NCI-H748 (cell line): ENCODE data around the gene CDK11A.
A peak's percentile ranks its signal among the peaks of the same experiment; 100 is the strongest.
"Not testable (repeated sequence)": the region's sequence is repeated elsewhere in the genome, so short reads cannot be mapped to it uniquely, and the experiment has no call there.

Source experiments
- DNase-seq: peaks from one replicate; lab custom pipeline; 2025; ENCODE audit not compliant: unreplicated experiment; lab: John Stamatoyannopoulos, UW

The CDK11A gene

GRCh38 chr1:1754051-1754815 is 30.1 kb upstream of the CDK11A start:
- no peak for DNase-seq

GRCh38 chr1:1753607-1754005 is 29.4 kb upstream of the CDK11A start:
- DNase-seq, result no peak

DNA sequence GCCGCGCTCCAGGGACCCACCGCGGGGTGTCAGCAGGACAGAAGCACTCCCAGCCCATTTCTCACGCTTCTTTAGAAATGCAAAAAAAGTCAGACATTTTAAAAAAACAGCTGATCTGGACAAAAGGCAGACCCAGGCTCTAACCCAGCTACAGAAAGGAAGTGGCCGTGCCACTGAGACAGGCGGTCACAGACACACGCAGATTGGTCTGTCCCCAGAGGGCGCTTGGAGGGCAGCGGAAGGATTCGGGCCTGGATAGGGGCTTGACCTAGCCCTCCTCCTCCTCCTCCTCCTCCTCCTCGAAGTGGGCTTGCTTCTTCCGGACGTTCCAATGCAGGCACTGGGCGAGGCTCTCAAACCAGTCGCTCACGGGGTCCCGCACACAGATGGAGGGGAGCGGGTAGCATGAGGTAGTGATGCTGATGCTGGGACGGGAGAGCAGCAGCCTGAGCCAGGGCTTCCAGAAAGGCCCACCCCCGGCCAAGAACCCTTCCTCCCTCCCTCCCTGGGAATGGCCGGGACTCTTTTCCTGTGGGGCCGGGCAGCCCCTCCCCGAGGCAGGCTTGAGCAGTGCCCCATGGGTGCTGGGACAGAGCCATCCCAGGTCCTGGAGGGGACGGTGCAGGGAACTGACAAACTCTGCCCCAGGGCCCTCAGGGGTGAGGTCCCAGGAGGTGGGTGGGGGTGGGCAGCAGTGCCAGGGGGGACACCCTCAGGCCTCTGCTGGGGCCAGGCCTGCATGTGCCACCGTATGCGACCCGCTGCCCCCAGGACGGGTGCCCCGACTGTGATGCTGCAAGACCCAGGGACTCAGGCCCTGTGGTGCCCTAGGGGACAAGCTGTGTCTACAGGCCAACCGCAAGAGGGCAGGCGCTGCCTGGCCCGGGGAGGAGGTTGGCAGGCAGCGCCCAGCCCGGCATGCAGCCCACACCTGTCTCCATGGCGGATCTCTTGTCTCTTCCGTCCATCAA is 28.8 kb upstream of the CDK11A start:
- DNase-seq, result no peak

- DNase-seq, result no peak
Observed at GRCh38 chr1:1752190-1752589, 28.0 kb upstream of the CDK11A start.

DNA sequence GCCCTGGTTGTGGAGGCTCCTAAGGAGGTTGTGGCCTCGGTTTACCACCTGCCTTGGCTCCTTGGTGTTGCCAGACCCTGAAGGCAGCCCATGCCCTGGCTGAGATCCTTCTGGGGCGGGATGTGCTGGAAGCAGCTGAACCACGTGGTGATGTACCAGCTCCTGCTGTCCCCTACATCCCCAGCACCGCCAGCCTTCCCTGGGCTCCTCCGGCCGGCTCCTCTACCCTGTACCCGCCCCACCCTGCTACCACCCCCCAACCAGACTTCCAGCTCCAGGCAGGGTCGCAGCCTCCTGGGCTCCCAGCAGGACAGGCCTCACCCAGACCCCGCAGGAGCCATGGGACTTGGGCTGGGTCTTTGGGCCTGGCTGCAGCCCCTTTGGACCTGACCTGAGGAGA is 25.8 kb upstream of the CDK11A start:
- not testable (repeated sequence) for DNase-seq

DNA sequence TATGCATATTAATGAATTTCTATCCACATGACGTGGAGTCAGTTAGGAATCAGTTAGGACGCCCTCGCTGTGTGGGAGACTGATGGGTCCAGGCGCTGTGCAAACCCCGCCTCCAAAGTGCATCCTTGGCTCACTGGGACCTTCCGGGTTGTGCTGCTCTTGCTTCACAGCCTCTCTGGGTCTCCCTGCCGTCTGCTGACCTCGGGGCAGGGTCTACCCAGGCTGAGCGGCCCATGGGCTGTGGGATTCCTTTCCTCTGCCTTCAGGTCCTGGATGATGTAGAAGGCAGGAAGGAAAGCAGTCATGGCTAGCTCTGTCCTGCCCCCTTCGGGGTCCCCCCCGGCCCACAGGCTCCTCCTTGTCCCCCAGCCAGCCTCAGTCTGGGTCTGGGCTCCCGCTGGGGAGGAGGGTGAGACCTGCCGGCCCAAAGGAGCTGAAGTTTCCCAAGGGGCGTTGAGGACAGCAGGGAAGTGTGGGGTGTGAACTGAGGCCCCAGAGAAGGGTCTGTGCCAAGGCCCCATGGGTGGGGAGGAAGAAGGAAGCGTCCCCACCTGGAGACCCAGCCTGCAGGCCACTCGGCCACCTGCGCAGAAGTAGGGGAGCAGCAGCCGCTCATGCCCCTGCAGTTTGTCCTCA is 24.6 kb upstream of the CDK11A start:
- no peak for DNase-seq

DNA sequence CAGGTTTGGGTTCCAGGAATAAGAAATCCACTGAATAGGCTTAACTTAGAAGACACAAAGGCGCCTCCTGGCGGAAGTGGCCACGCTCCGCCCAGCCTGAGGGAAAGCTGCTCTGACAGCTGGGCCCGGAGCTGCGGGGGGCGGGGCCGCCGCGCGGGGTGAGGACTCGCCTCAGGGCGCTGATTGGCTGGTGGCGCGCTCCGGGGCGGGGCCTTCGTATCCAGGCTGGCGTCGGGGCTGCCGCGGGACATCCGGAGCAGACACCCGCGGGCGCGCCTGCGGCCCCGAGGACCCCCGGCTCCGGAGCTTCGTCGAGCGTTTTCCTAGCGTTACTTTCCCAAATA is 22.4 kb upstream of the CDK11A start:
- not testable (repeated sequence) for DNase-seq

DNA sequence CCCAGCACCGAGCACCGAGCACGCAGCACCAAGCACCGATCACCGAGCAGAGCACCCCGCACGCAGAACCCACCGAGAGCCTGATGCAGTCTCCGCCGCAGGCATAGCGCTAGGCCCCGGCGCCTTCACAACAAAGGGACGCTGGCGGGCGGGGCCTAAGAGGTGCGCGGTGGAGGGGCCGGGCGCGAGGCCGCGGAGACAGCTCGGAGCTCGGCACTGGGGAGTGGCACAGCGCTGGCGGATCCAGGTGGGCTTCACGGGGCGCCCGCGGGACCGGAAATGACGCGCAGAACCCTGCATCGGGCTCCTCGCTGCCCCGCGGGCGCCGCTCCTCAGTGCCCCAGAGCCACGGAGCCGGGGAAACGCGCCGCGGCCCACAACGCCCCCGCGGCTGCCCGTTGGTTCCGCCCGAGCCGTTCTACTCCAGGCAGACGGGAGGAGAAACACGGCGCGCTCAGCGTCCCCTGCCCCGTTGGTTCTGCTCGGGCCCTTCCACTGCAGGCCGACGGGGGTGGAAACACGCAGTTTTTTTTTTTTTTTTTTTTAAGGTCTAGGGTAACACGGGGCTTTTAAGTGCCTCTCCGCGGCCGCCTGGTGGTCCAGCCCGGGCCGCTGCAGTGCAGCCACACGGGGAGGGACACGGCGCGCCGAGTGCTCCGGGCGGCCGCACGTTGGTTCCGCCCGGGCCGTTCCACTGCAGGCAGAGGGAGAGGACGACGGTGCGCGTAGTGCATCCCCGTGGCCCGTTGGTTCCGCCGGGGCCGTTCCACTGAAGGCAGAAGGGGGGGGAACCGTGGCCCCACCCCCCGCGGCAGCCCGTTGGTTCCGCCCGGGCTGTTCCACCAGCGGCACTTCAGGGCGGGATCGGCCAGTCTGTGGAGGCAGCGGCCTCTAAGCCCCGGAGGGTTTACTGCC is 21.8 kb upstream of the CDK11A start:
- peak; percentile 2 for DNase-seq

DNA sequence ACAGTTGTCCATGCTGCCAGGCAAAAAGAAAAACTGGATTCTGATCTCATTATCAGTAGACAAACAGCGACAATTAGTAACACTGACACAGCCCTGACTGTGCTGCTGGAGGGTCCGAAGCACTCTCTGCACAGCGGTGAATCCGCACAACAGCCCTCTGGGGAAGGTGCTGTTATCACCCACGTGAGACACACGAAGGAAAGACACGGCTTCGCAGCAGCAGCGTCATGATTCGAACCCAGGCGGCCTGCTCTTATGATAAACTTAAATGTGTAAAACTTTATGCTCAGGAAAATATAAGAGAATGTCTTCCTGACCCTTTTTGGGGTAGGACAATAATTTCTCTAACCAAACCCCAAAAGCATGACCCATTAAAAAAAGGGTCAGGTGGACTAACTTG is 18.4 kb upstream of the CDK11A start:
- not testable (repeated sequence) for DNase-seq

- not testable (repeated sequence) for DNase-seq
Observed at GRCh38 chr1:1741013-1741412, 16.9 kb upstream of the CDK11A start.

DNA sequence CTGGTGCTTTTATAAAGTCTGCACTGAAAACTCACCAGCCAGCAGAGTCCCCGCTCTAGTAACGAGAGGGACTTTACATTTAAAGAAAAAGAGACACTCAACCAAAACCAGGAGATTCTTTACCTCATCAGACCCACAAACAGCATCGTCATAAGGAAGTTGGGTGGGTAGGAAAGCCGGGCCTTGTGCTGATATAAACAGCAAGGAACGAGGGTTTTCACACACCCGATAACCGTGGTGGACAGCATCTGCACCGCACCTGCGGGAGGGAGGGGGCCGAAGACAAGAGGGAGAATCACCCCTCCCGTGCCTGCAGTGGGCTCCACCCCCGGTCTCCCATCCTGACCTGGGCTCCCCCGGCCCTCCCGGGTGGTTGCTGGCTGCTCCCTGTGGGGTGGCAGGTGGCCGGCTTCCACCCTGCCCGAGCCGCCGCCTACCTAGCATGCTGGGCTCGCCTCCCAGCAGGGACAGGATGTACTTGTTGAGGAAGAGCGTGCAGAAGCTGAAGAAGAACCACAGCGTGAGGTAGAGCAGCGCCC is 14.7 kb upstream of the CDK11A start:
- not testable (repeated sequence) for DNase-seq

DNA sequence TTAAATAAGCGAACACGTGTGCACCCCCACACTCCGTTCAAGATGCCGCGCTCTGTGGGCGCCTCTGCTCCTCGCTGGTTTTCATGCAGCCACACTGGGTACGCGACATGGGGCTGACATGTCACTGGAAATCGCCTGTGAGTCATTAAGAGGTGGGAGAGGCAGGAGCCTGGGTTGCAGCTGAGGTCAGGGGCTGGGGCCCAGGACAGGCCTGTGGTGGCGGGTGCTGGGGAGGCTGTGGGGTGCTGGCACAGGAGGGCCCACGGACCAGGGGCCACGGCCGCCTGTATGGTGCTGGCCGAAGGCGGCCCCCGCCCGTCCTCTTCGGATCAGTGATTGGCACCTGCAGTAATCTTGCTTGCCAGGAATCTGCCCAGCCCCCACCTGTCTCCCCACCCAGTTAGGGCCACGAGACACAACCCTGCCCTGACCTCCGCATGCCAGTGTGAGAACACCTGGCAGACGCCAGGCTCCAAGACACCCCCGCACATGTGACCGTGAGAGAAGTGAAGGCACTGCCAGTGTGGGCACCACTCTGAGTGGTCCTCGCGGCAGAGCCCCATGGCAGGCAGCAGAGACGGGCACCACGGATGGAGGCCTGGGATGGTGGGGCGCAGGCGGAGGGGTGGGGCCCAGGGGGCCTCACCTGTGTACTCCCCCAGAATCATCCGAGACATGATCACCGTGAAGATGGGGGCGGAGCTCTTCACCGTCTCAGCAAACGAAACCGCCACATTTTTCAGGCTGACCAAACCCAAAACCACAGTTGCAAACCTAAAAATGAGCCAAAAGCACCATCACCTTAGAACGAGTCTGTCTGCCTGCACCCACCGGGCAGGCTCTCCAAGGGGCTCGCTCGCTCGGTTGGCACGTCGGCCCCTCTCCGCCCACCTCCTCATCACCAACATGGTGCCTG is 13.8 kb upstream of the CDK11A start:
- not testable (repeated sequence) for DNase-seq

DNA sequence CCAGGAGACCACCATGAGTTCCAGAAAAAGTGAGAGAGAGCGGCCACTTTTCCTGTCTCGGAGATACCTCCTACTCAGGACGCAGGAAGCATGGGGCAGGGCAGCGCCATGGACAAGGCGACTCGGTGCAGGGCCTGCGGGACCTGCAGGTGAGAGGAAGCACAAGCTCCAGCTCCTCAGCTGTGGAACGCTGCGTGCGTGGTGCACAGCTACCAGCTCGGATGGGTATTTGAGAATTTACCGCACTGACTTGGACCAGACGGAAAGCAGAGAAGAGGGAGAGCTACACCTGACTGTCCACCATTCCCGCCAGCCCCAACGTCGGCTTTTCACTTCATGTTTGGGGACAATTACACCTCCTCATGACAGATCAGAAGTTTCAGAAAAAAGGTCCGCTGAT is 8.2 kb upstream of the CDK11A start:
- no peak for DNase-seq

- DNase-seq, result no peak
Observed at GRCh38 chr1:1730870-1731269, 6.7 kb upstream of the CDK11A start.

- DNase-seq, result not testable (repeated sequence)
Observed at GRCh38 chr1:1730230-1730629, 6.1 kb upstream of the CDK11A start.

GRCh38 chr1:1729116-1729816 is 5.1 kb upstream of the CDK11A start:
- not testable (repeated sequence) for DNase-seq

- not testable (repeated sequence) for DNase-seq
Observed at GRCh38 chr1:1728308-1729005, 4.3 kb upstream of the CDK11A start.

DNA sequence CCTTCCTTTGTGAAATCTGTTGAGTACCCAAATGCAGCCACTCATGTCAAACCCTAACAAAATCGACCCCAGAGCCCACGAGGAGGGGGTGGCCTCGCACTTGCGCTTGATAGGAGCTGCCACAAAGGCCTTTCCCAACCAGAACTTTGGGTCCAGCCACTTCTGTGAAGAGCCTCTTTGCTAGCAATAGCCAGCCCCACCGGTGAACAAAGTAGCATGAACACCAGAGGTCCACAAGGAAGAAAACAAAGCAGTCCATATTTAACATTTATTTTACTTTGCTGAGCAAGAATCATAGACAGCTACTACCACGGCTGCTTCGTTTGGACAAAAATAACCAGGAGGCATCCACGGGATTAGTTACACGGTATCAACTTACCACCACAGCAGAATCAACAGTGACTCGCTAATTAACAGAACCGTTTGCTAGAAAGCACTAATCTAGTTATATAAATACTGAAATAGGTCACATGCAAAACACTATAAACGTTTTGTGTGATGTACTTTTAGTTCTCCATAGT is 3.0 kb upstream of the CDK11A start:
- not testable (repeated sequence) for DNase-seq
